ENCODE measurements around the gene HOXB3. TPM values are rescaled to one million over a fixed set of nuclear protein-coding genes. Genes with fewer than 3 reads are reported as not detected.

Gene HOXB3
- total RNA-seq, 4 donors from 2014 or later, result 4.0 to 12.4 (median 4.9) TPM

GRCh38 chr17:48627623-48628521 is 37.8 kb upstream of the HOXB3 start:
- no peak for TF ChIP-seq CTCF (IDR thresholded peaks at IDR 0.05; ENCODE audit: low read depth)

- TF ChIP-seq CTCF (IDR thresholded peaks at IDR 0.05; ENCODE audit: low read depth), result no peak
Measured at GRCh38 chr17:48627118-48627597, 37.1 kb upstream of the HOXB3 start.

GRCh38 chr17:48626245-48627117 is 36.4 kb upstream of the HOXB3 start, which contains the start of gene HOXB9:
HOXB9 (minus strand) TSS chr17:48626358; CDS start chr17:48626269, 89 bp downstream.
- TF ChIP-seq CTCF (IDR thresholded peaks at IDR 0.05; ENCODE audit: low read depth), result no peak

GRCh38 chr17:48625495-48626244 is 35.6 kb upstream of the HOXB3 start:
- TF ChIP-seq CTCF (IDR thresholded peaks at IDR 0.05; ENCODE audit: low read depth), result no peak

GRCh38 chr17:48624544-48625494 is 34.8 kb upstream of the HOXB3 start:
- no peak for TF ChIP-seq CTCF (IDR thresholded peaks at IDR 0.05; ENCODE audit: low read depth)

- TF ChIP-seq CTCF (IDR thresholded peaks at IDR 0.05; ENCODE audit: low read depth), result no peak
Measured at GRCh38 chr17:48624118-48624517, 34.1 kb upstream of the HOXB3 start.

Data from subcutaneous adipose tissue (tissue), 4 donors.